OCI-LY3 (cell line): ENCODE measurements around the gene GSC2.

Experiments used
- EZH2phosphoT487 ChIP-seq: fragments of 200-600 bp; shearing (Covaris generic); IDR thresholded peaks from 2 replicates; pipeline ENCODE4 v1.6.1; 2018; ENCODE audit warnings: antibody characterized with exemption, mixed run types, low read depth
- TF ChIP-seq, protein P1 (sequence below): fragments of 200-600, 300-600 bp; sonication (generic); IDR thresholded peaks from 2 replicates; pipeline ENCODE4 v1.5.1; 2014; ENCODE audit warnings: antibody characterized with exemption, low read length, low read depth

DNA sequence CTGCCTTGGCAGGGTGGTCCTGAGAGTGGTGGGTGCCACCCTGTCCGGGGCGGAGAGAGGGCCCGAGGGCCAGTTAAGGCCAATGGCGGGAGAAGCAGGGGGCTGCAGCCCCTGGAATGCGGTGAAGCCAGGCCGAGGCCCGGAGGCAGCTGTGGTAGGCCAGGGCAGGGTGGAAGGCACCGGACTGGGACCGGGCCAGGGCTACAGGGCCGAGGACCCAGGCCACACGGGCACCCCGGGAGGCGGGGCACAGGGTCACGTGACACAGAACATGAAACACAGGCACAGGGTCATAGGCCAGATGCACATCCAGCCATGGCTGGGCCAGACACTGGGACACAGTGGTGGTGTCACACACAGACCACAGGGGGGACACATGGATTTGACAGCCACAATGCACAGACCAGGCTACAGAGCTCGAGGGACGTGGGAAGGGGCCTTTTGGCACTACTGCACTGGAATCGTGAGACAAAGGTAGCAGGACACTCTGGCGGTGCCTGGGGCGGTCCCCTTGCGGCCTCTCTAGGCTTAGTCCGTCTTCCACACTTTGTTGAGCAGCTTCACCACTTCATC is 25.6 kb upstream of the GSC2 start:
- TF ChIP-seq, protein P1, sequence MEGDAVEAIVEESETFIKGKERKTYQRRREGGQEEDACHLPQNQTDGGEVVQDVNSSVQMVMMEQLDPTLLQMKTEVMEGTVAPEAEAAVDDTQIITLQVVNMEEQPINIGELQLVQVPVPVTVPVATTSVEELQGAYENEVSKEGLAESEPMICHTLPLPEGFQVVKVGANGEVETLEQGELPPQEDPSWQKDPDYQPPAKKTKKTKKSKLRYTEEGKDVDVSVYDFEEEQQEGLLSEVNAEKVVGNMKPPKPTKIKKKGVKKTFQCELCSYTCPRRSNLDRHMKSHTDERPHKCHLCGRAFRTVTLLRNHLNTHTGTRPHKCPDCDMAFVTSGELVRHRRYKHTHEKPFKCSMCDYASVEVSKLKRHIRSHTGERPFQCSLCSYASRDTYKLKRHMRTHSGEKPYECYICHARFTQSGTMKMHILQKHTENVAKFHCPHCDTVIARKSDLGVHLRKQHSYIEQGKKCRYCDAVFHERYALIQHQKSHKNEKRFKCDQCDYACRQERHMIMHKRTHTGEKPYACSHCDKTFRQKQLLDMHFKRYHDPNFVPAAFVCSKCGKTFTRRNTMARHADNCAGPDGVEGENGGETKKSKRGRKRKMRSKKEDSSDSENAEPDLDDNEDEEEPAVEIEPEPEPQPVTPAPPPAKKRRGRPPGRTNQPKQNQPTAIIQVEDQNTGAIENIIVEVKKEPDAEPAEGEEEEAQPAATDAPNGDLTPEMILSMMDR, result no peak
- TF ChIP-seq EZH2phosphoT487, result no peak
